VCaP (cell line): Measurements from ENCODE around the gene EVC2.

Experiments
- H3K27ac ChIP-seq: fragments of 450-650 bp; 2 replicates; pipeline ENCODE4 v1.5.1; 2017
- CTCF ChIP-seq: fragments of 450-650 bp; conservative IDR thresholded peaks from 2 replicates; pipeline ENCODE4 v1.5.1; 2017; ENCODE audit warnings: mild to moderate bottlenecking, moderate library complexity

The EVC2 gene

GRCh38 chr4:5640096-5640495, 68.3 kb downstream of the EVC2 start:
- TF ChIP-seq CTCF: no peak

GRCh38 chr4:5639556-5639955, 68.8 kb downstream of the EVC2 start:
- no peak overlapping the region for H3K27ac ChIP-seq
- TF ChIP-seq CTCF: no peak

More at GRCh38 chr4:5640096-5640495, 68.3 kb downstream of the EVC2 start:
- no peak overlapping the region for H3K27ac ChIP-seq

GRCh38 chr4:5638976-5639375, 69.4 kb downstream of the EVC2 start:
- no peak for TF ChIP-seq CTCF
- H3K27ac ChIP-seq: no peak overlapping the region

- no peak for TF ChIP-seq CTCF
- H3K27ac ChIP-seq: no peak overlapping the region
Observed at GRCh38 chr4:5638316-5638715, 70.0 kb downstream of the EVC2 start.

GRCh38 chr4:5636766-5637670, 71.3 kb downstream of the EVC2 start:
- no peak for TF ChIP-seq CTCF
- H3K27ac ChIP-seq: no peak overlapping the region

GRCh38 chr4:5635826-5636195, 72.5 kb downstream of the EVC2 start:
- no peak for TF ChIP-seq CTCF
- no peak overlapping the region for H3K27ac ChIP-seq

- no peak for TF ChIP-seq CTCF
- no peak overlapping the region for H3K27ac ChIP-seq
Observed at GRCh38 chr4:5632571-5632970, 75.8 kb downstream of the EVC2 start.
